Vagina (tissue), 2 donors: Measurements from ENCODE around the gene DPYSL5. TPM values are rescaled to one million over a fixed set of nuclear protein-coding genes. Genes with fewer than 3 reads are reported as not detected.
"Not testable (repeated sequence)": the region's sequence is repeated elsewhere in the genome, so short reads cannot be mapped to it uniquely, and the experiment has no call there.

Experiments used
- DNase-seq, 2 donors: peaks; one replicate each; pipeline ENCODE4 v3.0.0-alpha.2; 2017; ENCODE audit errors: extremely low spot score in 2 of 2
- H3K27ac ChIP-seq: fragments of 200-600 bp; sonication (generic); one replicate; pipeline ENCODE4 v1.5.1; 2019
- H3K27me3 ChIP-seq: fragments of 200-600 bp; sonication (generic); one replicate; pipeline ENCODE4 v1.5.1; 2019
- H3K36me3 ChIP-seq, 2 donors: fragments of 200-600 bp; sonication (generic); one replicate each; pipeline ENCODE4 v1.5.1; 2017 to 2019
- H3K4me1 ChIP-seq: fragments of 200-600 bp; sonication (generic); one replicate; pipeline ENCODE4 v1.5.1; 2019
- H3K4me3 ChIP-seq, 2 donors: fragments of 200-600 bp; sonication (generic); 1 replicate in 1 of 2; 2 replicates in 1 of 2; pipeline ENCODE4 v1.5.1; 2016 to 2019
- H3K9me3 ChIP-seq: fragments of 200-600 bp; sonication (generic); one replicate; pipeline ENCODE4 v1.5.1; 2019
- POLR2A ChIP-seq, 2 donors: fragments of 450-650 bp; IDR thresholded peaks; one replicate each; pipeline ENCODE4 v1.6.1; 2017; ENCODE audit warnings: antibody characterized with exemption in 2 of 2, mild to moderate bottlenecking in 2 of 2, moderate library complexity in 2 of 2
- POLR2AphosphoS5 ChIP-seq, 2 donors: sonication (generic); formaldehyde crosslinking; IDR thresholded peaks; one replicate each; pipeline ENCODE4 v1.9.0; 2017; ENCODE audit warnings: antibody characterized with exemption in 2 of 2, mild to moderate bottlenecking in 2 of 2, low read depth in 1 of 2; ENCODE audit not compliant: insufficient read depth in 1 of 2
- intact Hi-C: fragments of 100-400 bp; cut with DNase I; formaldehyde crosslinking; loops from one replicate; pipeline ENCODE4 v1.15.1; 2023
- total RNA-seq: library from RNA; depleted of rRNA; stranded (reverse); fragments of >200 nt; gene quantifications from one replicate; pipeline ENCODE4 v1.2.3, GENCODE V29; 2016
- TF ChIP-seq, protein P1 (sequence below), 3 experiments: fragments of 450-650 bp in 2 of 3; fragments of 200-600 bp in 1 of 3; sonication (generic) in 1 of 3; IDR thresholded peaks; one replicate each; pipeline ENCODE4 v1.5.1; 2017 to 2019; ENCODE audit warnings: antibody characterized with exemption in 3 of 3, mild to moderate bottlenecking in 2 of 3, moderate library complexity in 2 of 3

DPYSL5 gene
- total RNA-seq, 1 donor from 2014 or later, result 0.74 TPM

DNA sequence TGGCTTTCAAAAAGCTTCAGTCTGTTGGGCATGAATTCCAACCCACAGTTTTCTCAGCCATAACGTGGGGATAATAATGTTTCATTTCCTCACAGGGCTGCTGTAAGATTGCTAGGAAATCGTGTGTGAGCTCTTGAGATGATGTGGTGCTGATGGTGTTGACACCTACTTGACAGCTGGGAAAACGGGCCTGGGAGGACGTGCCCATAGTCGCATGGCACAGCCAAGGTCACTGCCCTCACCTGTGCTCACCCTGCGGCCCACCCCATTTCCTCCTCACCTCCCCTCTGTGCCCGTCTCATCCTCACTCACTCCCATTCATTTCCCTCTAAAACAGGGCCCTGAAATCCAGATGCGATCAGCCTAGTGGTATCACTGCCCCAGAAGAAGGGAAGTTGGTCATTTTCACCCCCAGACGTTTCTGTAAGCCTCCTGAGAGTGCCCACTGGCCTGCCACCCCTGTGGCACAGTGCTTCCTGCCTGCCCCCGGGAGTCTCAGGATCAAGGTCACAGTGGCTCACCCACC, 33.0 kb downstream of the DPYSL5 start:
- no peaks in the 10 kb centered on the region for H3K4me1 ChIP-seq
- no peak for TF ChIP-seq POLR2AphosphoS5 (IDR thresholded peaks at IDR 0.05; ENCODE audit: insufficient read depth in 1 of 2, low read depth in 1 of 2)
- TF ChIP-seq, protein P1, sequence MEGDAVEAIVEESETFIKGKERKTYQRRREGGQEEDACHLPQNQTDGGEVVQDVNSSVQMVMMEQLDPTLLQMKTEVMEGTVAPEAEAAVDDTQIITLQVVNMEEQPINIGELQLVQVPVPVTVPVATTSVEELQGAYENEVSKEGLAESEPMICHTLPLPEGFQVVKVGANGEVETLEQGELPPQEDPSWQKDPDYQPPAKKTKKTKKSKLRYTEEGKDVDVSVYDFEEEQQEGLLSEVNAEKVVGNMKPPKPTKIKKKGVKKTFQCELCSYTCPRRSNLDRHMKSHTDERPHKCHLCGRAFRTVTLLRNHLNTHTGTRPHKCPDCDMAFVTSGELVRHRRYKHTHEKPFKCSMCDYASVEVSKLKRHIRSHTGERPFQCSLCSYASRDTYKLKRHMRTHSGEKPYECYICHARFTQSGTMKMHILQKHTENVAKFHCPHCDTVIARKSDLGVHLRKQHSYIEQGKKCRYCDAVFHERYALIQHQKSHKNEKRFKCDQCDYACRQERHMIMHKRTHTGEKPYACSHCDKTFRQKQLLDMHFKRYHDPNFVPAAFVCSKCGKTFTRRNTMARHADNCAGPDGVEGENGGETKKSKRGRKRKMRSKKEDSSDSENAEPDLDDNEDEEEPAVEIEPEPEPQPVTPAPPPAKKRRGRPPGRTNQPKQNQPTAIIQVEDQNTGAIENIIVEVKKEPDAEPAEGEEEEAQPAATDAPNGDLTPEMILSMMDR (IDR thresholded peaks at IDR 0.05), result no peak
- TF ChIP-seq POLR2A (IDR thresholded peaks at IDR 0.05), result no peak
- DNase-seq, result no peak
- H3K9me3 ChIP-seq, result no peaks in the 10 kb centered on the region
- H3K36me3 ChIP-seq, result no peaks in the 10 kb centered on the region
- no peak overlapping the region for H3K4me3 ChIP-seq
- no peaks in the 10 kb centered on the region for H3K27me3 ChIP-seq
- no peak overlapping the region for H3K27ac ChIP-seq
- intact Hi-C loops, result no loop called here

DNA sequence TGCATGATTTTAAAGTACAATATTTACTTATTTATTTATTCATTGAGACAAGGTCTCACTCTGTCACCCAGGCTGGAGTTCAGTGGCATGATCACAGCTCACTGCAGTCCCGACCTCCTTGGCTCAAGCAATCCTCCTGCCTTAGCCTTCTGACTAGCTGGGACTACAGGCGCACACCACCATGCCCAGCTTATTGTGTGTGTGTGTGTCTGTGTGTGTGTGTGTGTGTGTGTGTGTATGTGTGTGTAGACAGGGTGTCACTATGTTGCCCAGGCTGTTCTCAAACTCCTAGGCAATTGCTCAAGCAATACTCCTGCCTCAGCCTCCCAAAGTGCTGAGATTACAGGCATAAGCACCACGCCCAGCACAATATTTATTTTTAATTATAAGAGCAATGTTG, 34.3 kb downstream of the DPYSL5 start:
- H3K4me3 ChIP-seq, intact Hi-C loops, H3K9me3 ChIP-seq, H3K27ac ChIP-seq, DNase-seq, H3K36me3 ChIP-seq, H3K27me3 ChIP-seq, H3K4me1 ChIP-seq: not testable (repeated sequence)

DNA sequence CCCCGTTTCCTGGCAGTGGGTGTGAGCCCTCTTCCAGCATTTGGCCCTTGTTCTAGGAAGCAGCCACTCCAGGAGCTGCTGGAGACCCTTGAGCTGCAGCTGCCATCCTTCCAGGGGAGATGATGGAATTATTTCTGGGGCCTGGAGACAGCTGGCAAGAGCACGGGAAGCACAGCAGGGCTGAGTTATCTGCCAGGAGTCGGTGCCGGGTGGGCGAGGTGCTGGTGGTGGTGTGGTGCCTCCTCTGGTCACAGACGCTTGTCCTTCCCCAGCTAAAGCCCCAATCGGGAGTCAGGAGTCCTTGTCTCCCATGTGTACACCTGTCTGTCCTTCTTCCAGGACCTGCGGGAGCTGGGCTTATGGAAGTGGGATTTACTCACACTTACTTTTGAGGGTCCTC, 36.0 kb downstream of the DPYSL5 start:
- TF ChIP-seq, protein P1 (IDR thresholded peaks at IDR 0.05), result no peak
- TF ChIP-seq POLR2AphosphoS5 (IDR thresholded peaks at IDR 0.05; ENCODE audit: insufficient read depth in 1 of 2, low read depth in 1 of 2), result no peak
- TF ChIP-seq POLR2A (IDR thresholded peaks at IDR 0.05), result no peak
- intact Hi-C loops, result no loop called here
- H3K36me3 ChIP-seq, result no peaks in the 10 kb centered on the region
- H3K27me3 ChIP-seq, result no peaks in the 10 kb centered on the region
- H3K4me3 ChIP-seq, result no peak overlapping the region
- H3K9me3 ChIP-seq, result no peaks in the 10 kb centered on the region
- H3K27ac ChIP-seq, result no peak overlapping the region
- no peaks in the 10 kb centered on the region for H3K4me1 ChIP-seq
- no peak for DNase-seq

DNA sequence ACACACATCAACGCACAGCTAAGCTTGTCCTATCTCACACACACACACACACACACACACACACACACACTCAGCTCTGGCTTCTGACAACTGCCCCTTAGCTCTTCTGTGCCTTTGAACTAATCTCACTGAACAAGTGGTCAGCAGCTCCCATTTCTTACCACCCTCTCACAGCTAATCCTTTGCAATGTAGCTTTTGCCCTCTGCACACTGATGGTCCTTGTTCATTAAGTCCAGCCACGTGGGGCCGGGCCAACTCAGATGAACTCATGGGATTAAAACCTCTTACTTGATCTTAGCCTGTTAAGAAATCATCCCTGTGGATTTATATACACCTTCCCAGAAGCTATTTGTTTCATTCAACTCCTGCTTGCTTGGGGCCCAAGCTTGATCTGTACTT, 36.6 kb downstream of the DPYSL5 start:
- Histone ChIP-seq H3K27ac (no peak overlapping the region), H3K4me3 (no peak overlapping the region), H3K4me1 (no peaks in the 10 kb centered on the region), H3K36me3 (no peaks in the 10 kb centered on the region), H3K27me3 (no peaks in the 10 kb centered on the region), H3K9me3 (no peaks in the 10 kb centered on the region)
- no peak for DNase-seq
- TF ChIP-seq POLR2A (IDR thresholded peaks at IDR 0.05), result no peak
- intact Hi-C loops, result no loop called here

DNA sequence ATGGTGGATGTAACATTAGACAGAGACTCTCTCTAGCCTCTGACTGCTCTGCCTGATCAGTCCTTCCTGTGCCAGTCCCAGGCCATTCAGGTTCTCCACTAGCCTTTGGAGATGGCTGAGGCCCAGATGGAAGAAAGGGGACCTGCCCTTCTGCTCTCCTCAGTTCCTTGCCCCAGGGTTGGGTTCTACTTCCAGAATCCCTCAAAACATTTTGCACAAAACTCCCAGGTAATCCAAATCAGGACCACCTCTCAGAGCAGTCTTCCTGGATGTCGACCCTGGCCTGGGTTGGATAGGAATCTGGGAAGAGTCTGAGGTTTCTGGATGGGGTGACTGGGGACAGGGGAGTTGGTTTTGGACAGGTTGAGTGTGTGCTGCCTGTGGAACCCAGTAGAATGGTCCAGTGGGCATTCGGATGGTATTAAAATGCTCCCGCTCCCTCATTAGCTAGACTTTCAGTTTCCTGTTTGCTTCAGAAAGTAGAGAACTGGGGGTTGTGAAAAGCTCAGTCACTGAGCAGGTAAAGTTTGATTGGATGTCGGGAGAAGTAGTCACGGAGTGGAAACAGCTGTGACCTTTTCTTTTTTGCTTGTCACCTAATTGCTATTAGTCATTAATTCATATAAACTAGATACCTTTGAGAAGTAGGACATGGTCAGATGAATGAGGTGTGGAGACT, 37.9 kb downstream of the DPYSL5 start:
- intact Hi-C loops, result no loop called here
- no peaks in the 10 kb centered on the region for H3K4me1 ChIP-seq
- TF ChIP-seq, protein P1 (IDR thresholded peaks at IDR 0.05), result no peak
- TF ChIP-seq POLR2A (IDR thresholded peaks at IDR 0.05) (no peak), POLR2AphosphoS5 (IDR thresholded peaks at IDR 0.05; ENCODE audit: insufficient read depth in 1 of 2, low read depth in 1 of 2) (no peak)
- no peaks in the 10 kb centered on the region for H3K9me3 ChIP-seq
- no peak overlapping the region for H3K4me3 ChIP-seq
- H3K36me3 ChIP-seq, result no peaks in the 10 kb centered on the region
- no peaks in the 10 kb centered on the region for H3K27me3 ChIP-seq
- no peak for DNase-seq
- no peak overlapping the region for H3K27ac ChIP-seq

DNA sequence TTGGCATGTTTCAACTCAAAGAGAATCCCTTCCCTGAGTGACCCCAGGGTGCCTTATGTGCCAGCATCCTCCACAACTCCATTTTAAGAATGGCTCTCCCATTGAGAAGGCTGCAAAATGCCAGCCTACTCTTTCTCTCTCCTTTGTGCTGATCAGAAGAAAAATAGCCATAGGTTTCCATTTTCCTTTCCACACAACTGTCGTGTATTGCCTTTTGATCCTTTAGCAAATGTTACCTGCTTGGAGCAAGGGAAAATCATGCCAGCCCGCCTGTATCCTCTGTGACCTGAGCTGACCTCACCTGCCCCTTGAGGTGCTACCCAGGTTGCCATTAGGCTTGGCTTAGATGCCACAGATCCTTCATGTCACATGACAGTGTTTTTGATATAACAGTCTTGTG, 38.8 kb downstream of the DPYSL5 start:
- TF ChIP-seq, protein P1 (IDR thresholded peaks at IDR 0.05), result no peak
- no peak for TF ChIP-seq POLR2AphosphoS5 (IDR thresholded peaks at IDR 0.05; ENCODE audit: insufficient read depth in 1 of 2, low read depth in 1 of 2)
- TF ChIP-seq POLR2A (IDR thresholded peaks at IDR 0.05), result no peak
- Histone ChIP-seq H3K4me1 (no peaks in the 10 kb centered on the region), H3K27me3 (no peaks in the 10 kb centered on the region), H3K9me3 (no peaks in the 10 kb centered on the region), H3K4me3 (no peak overlapping the region), H3K27ac (no peak overlapping the region), H3K36me3 (no peaks in the 10 kb centered on the region)
- intact Hi-C loops, result no loop called here
- DNase-seq, result no peak
